Panc1 (cell line): ENCODE measurements around the gene WFDC5. TPM values are rescaled to one million over a fixed set of nuclear protein-coding genes. Genes with fewer than 3 reads are reported as not detected.

ENCODE experiments used
- ATAC-seq: fragments of 200-7000 bp; cut with Tn5 transposase; 2 replicates; pipeline ENCODE4 v1.9.1; 2020; ENCODE audit warnings: mild to moderate bottlenecking, moderate library complexity
- BruUV-seq: library from RNA; stranded (reverse); fragments of 400-500 nt; replicated peaks from 2 replicates; lab custom pipeline; 2021; lab: Mats Ljungman, UMichigan
- CTCF ChIA-PET: fragments of 300-600 bp; sonication (Branson Sonifier 250); formaldehyde crosslinking; loops from one replicate; lab custom pipeline; 2022; ENCODE audit warnings: antibody characterized with exemption; lab: Charles Lee
- POLR2A ChIA-PET: fragments of 300-600 bp; sonication (Branson Sonifier 250); formaldehyde crosslinking; loops from one replicate; lab custom pipeline; 2022; ENCODE audit warnings: antibody characterized with exemption; lab: Charles Lee
- DNase-seq: peaks from one replicate; pipeline ENCODE4 v3.0.0-alpha.2; 2010; ENCODE audit warnings: low read depth, low spot score
- H3K27ac ChIP-seq: 2 replicates; pipeline ENCODE4 v1.5.1; 2011; ENCODE audit warnings: mild to moderate bottlenecking, low read length, inconsistent platforms
- H3K27me3 ChIP-seq: fragments of 200-500 bp; sonication (Bioruptor generic); 2 replicates; pipeline ENCODE4 v1.6.0; 2014; ENCODE audit warnings: low read length, inconsistent platforms; ENCODE audit not compliant: control insufficient read depth, insufficient read depth
- H3K36me3 ChIP-seq: fragments of 200-500 bp; sonication (Bioruptor generic); 2 replicates; pipeline ENCODE4 v1.5.1; 2014; ENCODE audit warnings: inconsistent platforms, mild to moderate bottlenecking, low read length, moderate library complexity; ENCODE audit not compliant: control insufficient read depth, insufficient read depth
- H3K4me1 ChIP-seq: 2 replicates; pipeline ENCODE4 v1.5.1; 2011; ENCODE audit warnings: inconsistent platforms, mild to moderate bottlenecking, low read length, moderate library complexity; ENCODE audit not compliant: control insufficient read depth, insufficient read depth
- H3K4me3 ChIP-seq, 2 experiments: 2 replicates each; pipeline ENCODE4 v1.5.1; 2011 to 2012; ENCODE audit warnings: low read depth in 2 of 2, low read length in 2 of 2, mild to moderate bottlenecking in 2 of 2, inconsistent platforms in 1 of 2, moderate library complexity in 1 of 2
- H3K9me3 ChIP-seq: fragments of 200-500 bp; sonication (Bioruptor generic); 2 replicates; pipeline ENCODE4 v1.5.1; 2014; ENCODE audit warnings: low read depth, mild to moderate bottlenecking, inconsistent platforms, low read length, moderate library complexity; ENCODE audit not compliant: control insufficient read depth, insufficient read depth
- POLR2AphosphoS5 ChIP-seq: IDR thresholded peaks from 2 replicates; pipeline ENCODE4 v1.6.1; 2012; ENCODE audit warnings: mild to moderate bottlenecking, low read depth, low read length, moderate library complexity
- SIN3A ChIP-seq: IDR thresholded peaks from 2 replicates; pipeline ENCODE4 v1.6.1; 2012; ENCODE audit warnings: low read depth, mild to moderate bottlenecking, low read length, moderate library complexity, borderline replicate concordance; ENCODE audit not compliant: insufficient read depth
- TCF7L2 ChIP-seq: IDR thresholded peaks from 2 replicates; pipeline ENCODE4 v1.6.1; 2011; ENCODE audit warnings: mild to moderate bottlenecking, low read depth, low read length, inconsistent platforms
- in situ Hi-C: cut with HindIII; loops from 2 replicates; pipeline ENCODE4 v1.10.0; 2016; ENCODE audit warnings: low sequenced_read_pairs, low pct_unique_long_range_greater_than_20kb
- intact Hi-C: fragments of 100-400 bp; cut with micrococcal nuclease; formaldehyde crosslinking; loops from one replicate; pipeline ENCODE4 v1.10.0; 2022; ENCODE audit not compliant: unreplicated experiment
- total RNA-seq: library from RNA; stranded (reverse); gene quantifications from one replicate; pipeline ENCODE4 v1.2.1, GENCODE V29; 2021; ENCODE audit not compliant: unreplicated experiment
- TF ChIP-seq, protein P1 (sequence below): fragments of 450-650 bp; IDR thresholded peaks from 2 replicates; pipeline ENCODE4 v1.5.1; 2017; ENCODE audit warnings: mild to moderate bottlenecking
- TF ChIP-seq, protein P2 (sequence below), 2 experiments: IDR thresholded peaks; 2 replicates each; pipeline ENCODE4 v1.6.1; 2011 to 2012; ENCODE audit warnings: low read depth in 2 of 2, control low read depth in 1 of 2, low read length in 1 of 2, mild to moderate bottlenecking in 1 of 2, moderate library complexity in 1 of 2; ENCODE audit not compliant: insufficient read depth in 1 of 2

Gene WFDC5
- total RNA-seq, 1 experiment from 2014 or later: not detected

DNA sequence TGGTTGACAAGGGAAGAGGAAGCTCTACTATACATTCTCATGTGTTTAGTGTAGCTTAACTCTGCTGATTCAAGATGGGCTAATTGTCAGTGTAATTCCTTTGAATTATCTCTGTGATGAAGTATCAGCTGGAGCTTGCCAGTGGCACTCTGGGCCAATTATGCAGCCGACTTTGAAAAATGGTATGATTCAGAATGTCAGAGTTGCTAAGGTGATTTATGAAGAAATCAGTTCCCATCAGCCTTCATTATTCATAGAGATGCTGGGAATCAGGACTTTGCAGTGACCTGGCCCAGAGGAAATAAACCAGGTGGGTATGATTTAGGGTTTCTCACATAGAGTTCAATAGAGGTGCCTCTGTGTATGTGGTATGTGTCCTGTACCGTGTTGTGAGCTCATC is 47.4 kb downstream of the WFDC5 start:
- DNase-seq: no peak
- CTCF ChIA-PET: no interaction called here

DNA sequence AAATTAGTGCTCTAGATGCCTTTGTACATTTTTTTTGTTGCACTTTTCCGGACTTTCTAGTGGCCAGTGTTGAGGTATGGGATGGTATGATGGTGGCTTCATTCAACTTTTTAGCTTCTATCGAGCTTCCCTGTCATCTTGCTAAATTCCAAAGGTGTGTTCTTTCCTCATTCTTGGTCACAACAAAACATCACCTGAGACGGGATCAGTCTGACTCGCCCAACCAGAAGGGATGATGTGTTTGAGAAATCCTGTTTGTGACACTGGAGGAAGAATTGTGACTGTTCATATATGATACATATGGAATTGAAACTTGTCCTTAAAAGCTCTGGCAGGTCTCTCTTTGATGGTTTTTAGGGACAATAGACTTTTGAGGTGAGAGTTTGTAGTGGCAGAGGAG is 47.9 kb downstream of the WFDC5 start:
- no TSS peak for BruUV-seq
- Histone ChIP-seq H3K27me3 (no peaks in the 10 kb centered on the region), H3K4me1 (no peaks in the 10 kb centered on the region), H3K4me3 (no peak overlapping the region), H3K36me3 (no peaks in the 10 kb centered on the region), H3K9me3 (no peaks in the 10 kb centered on the region), H3K27ac (no peak overlapping the region)
- in situ Hi-C loops (no loop called here), intact Hi-C loops (no loop called here)
- ChIA-PET POLR2A (no interaction called here), CTCF (no interaction called here)
- TF ChIP-seq POLR2AphosphoS5: no peak
- TF ChIP-seq, protein P1, sequence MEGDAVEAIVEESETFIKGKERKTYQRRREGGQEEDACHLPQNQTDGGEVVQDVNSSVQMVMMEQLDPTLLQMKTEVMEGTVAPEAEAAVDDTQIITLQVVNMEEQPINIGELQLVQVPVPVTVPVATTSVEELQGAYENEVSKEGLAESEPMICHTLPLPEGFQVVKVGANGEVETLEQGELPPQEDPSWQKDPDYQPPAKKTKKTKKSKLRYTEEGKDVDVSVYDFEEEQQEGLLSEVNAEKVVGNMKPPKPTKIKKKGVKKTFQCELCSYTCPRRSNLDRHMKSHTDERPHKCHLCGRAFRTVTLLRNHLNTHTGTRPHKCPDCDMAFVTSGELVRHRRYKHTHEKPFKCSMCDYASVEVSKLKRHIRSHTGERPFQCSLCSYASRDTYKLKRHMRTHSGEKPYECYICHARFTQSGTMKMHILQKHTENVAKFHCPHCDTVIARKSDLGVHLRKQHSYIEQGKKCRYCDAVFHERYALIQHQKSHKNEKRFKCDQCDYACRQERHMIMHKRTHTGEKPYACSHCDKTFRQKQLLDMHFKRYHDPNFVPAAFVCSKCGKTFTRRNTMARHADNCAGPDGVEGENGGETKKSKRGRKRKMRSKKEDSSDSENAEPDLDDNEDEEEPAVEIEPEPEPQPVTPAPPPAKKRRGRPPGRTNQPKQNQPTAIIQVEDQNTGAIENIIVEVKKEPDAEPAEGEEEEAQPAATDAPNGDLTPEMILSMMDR: no peak
- TF ChIP-seq SIN3A: no peak
- TF ChIP-seq, protein P2, sequence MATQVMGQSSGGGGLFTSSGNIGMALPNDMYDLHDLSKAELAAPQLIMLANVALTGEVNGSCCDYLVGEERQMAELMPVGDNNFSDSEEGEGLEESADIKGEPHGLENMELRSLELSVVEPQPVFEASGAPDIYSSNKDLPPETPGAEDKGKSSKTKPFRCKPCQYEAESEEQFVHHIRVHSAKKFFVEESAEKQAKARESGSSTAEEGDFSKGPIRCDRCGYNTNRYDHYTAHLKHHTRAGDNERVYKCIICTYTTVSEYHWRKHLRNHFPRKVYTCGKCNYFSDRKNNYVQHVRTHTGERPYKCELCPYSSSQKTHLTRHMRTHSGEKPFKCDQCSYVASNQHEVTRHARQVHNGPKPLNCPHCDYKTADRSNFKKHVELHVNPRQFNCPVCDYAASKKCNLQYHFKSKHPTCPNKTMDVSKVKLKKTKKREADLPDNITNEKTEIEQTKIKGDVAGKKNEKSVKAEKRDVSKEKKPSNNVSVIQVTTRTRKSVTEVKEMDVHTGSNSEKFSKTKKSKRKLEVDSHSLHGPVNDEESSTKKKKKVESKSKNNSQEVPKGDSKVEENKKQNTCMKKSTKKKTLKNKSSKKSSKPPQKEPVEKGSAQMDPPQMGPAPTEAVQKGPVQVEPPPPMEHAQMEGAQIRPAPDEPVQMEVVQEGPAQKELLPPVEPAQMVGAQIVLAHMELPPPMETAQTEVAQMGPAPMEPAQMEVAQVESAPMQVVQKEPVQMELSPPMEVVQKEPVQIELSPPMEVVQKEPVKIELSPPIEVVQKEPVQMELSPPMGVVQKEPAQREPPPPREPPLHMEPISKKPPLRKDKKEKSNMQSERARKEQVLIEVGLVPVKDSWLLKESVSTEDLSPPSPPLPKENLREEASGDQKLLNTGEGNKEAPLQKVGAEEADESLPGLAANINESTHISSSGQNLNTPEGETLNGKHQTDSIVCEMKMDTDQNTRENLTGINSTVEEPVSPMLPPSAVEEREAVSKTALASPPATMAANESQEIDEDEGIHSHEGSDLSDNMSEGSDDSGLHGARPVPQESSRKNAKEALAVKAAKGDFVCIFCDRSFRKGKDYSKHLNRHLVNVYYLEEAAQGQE (IDR thresholded peaks at IDR 0.05; ENCODE audit: insufficient read depth in 1 of 2, low read depth in 2 of 2, low read length in 1 of 2): no peak
- TF ChIP-seq TCF7L2: no peak
- DNase-seq (no peak), ATAC-seq (no peak)

More for the DNA sequence above, 47.4 kb downstream of the WFDC5 start:
- in situ Hi-C loops (no loop called here), intact Hi-C loops (no loop called here)
- Histone ChIP-seq H3K36me3 (no peaks in the 10 kb centered on the region), H3K9me3 (no peaks in the 10 kb centered on the region), H3K4me1 (no peaks in the 10 kb centered on the region), H3K27me3 (no peaks in the 10 kb centered on the region), H3K4me3 (no peak overlapping the region), H3K27ac (no peak overlapping the region)
- no peak for ATAC-seq
- no TSS peak for BruUV-seq
- no peak for TF ChIP-seq TCF7L2
- TF ChIP-seq, protein P2 (IDR thresholded peaks at IDR 0.05; ENCODE audit: insufficient read depth in 1 of 2, low read depth in 2 of 2, low read length in 1 of 2): no peak
- no peak for TF ChIP-seq SIN3A
- TF ChIP-seq, protein P1: no peak
- POLR2A ChIA-PET: no interaction called here
